Colonic mucosa (tissue), 4 donors: ENCODE results near the gene ISOC2. TPM values are rescaled to one million over a fixed set of nuclear protein-coding genes. Genes with fewer than 3 reads are reported as not detected.
"Not testable (repeated sequence)": the region's sequence is repeated elsewhere in the genome, so short reads cannot be mapped to it uniquely, and the experiment has no call there.

ENCODE experiments used
- DNase-seq: peaks from one replicate; pipeline ENCODE4 v3.0.0-alpha.2; 2020
- H3K27ac ChIP-seq: fragments of 200-600 bp; one replicate; pipeline ENCODE4 v1.8.0; 2021
- H3K27me3 ChIP-seq: fragments of 200-600 bp; one replicate; pipeline ENCODE4 v1.8.0; 2021
- H3K36me3 ChIP-seq: fragments of 200-600 bp; one replicate; pipeline ENCODE4 v1.8.0; 2021
- H3K4me1 ChIP-seq: fragments of 200-600 bp; one replicate; pipeline ENCODE4 v1.8.0; 2021; ENCODE audit warnings: mild to moderate bottlenecking
- H3K4me3 ChIP-seq: fragments of 200-600 bp; one replicate; pipeline ENCODE4 v1.8.0; 2021
- H3K9ac ChIP-seq, 2 donors: one replicate each; pipeline ENCODE4 v1.7.0; 2013; ENCODE audit warnings: control low read depth in 2 of 2, low read depth in 2 of 2, low read length in 2 of 2
- H3K9me3 ChIP-seq: fragments of 200-600 bp; one replicate; pipeline ENCODE4 v1.8.0; 2021
- intact Hi-C: fragments of 100-400 bp; cut with DNase I; formaldehyde crosslinking; loops from one replicate; pipeline ENCODE4 v1.14.1; 2022
- total RNA-seq, 2 donors: library from RNA; stranded (reverse); fragmentation: NEBNext Ultra II Directional in 1 of 2; extraction: Animal tissue kit (Norgen Biotek cat#: 25700) in 1 of 2; gene quantifications; one replicate each; pipeline ENCODE4 v1.2.1, GENCODE V29; 2021
- TF ChIP-seq, protein P1 (sequence below): fragments of 200-600 bp; IDR thresholded peaks from one replicate; pipeline ENCODE4 v1.8.0; 2022; ENCODE audit warnings: antibody characterized with exemption, mild to moderate bottlenecking
- donor health status: healthy.
- donor health status: DM: no; HTN: no; CAD: no.
- donor health status: DM: no; HTN: no; CAD: no.

Gene ISOC2
- total RNA-seq, 2 donors from 2014 or later: 89.8 to 132 TPM

DNA sequence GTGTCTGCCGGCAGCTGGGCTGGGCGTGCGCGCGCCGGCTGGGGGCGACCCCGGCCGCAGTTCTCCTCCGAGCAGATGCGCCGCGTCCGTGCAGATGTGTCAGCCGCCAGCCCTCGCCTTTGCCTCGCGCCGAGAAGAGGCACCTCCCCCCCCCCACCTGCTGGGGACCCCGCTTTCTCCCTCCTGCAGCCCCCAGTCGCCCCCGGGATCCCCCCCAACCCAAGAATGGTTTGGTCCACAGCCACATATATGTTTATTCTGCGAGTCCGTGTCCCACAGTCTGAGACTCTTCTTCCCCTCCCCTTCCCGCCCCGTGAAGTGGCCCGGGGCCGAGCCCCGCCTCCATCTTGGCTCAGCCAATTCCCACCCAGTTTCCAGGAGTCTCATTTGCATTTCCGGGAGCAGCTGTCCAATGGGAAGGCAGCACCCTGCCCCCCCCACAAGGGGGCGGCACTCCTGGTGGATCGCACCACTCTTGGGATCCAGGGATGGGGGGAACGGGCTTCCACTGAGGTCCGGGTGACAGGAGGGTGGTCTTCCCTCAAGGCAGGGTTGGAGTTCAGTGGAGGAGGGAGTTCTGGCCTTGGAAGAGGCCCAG is 8.6 kb downstream of the ISOC2 start:
- H3K4me3 ChIP-seq: no peak overlapping the region
- H3K27me3 ChIP-seq: peaks cover 22% of the 10 kb centered on the region
- intact Hi-C loops: no loop called here
- H3K27ac ChIP-seq: no peak overlapping the region
- peak; percentile 63 for DNase-seq
- TF ChIP-seq, protein P1, sequence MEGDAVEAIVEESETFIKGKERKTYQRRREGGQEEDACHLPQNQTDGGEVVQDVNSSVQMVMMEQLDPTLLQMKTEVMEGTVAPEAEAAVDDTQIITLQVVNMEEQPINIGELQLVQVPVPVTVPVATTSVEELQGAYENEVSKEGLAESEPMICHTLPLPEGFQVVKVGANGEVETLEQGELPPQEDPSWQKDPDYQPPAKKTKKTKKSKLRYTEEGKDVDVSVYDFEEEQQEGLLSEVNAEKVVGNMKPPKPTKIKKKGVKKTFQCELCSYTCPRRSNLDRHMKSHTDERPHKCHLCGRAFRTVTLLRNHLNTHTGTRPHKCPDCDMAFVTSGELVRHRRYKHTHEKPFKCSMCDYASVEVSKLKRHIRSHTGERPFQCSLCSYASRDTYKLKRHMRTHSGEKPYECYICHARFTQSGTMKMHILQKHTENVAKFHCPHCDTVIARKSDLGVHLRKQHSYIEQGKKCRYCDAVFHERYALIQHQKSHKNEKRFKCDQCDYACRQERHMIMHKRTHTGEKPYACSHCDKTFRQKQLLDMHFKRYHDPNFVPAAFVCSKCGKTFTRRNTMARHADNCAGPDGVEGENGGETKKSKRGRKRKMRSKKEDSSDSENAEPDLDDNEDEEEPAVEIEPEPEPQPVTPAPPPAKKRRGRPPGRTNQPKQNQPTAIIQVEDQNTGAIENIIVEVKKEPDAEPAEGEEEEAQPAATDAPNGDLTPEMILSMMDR: no peak
- no peaks in the 10 kb centered on the region for H3K9me3 ChIP-seq
- peak overlapping the region in 1 of 2 donors; percentile 35 for H3K9ac ChIP-seq
- H3K36me3 ChIP-seq: no peaks in the 10 kb centered on the region
- no peaks in the 10 kb centered on the region for H3K4me1 ChIP-seq

DNA sequence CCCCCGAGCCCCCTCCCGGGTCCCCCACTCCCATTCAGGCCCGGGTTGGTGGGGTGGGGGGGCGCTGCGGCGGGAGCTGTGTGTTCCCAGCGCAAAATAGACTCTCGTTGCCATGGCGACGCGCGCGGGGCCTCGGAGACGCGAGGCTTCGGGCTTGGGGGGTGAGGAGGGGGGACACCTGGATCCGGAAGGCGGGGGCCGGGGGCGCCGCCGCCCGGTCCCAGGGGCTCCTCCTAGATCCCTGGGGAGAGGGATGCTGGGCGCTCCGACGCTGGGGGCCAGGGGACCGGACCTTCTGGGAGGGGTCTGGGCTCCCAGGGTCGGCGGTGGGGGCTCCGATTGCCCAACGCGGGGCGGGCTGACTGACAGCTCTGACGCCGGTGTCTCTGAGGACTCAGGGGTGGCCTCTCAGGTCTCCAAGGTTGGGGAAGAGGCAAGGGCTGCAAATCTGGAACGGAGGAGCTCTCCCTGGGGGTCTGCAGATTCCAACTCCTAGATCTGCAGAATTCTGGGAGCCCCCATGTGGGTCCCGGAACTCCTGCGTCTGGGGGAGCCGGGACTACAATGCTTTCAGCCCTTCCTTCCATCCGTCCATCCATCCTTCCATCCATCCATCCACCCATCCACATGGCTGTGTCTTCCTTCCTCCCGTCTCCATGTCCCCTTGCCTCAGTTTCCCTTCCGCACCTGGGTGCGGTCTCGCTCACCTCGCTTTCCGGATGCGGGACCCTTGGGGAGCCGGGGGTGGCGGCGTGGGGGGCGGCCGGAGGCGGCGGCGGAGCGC is 9.3 kb downstream of the ISOC2 start:
- no peak for DNase-seq
- no peak overlapping the region for H3K27ac ChIP-seq
- H3K4me1 ChIP-seq: no peaks in the 10 kb centered on the region
- intact Hi-C loops: no loop called here
- H3K4me3 ChIP-seq: no peak overlapping the region
- TF ChIP-seq, protein P1: no peak
- H3K9ac ChIP-seq: peak overlapping the region in 1 of 2 donors; percentile 35
- H3K9me3 ChIP-seq: no peaks in the 10 kb centered on the region
- no peaks in the 10 kb centered on the region for H3K36me3 ChIP-seq
- peaks cover 22% of the 10 kb centered on the region for H3K27me3 ChIP-seq

DNA sequence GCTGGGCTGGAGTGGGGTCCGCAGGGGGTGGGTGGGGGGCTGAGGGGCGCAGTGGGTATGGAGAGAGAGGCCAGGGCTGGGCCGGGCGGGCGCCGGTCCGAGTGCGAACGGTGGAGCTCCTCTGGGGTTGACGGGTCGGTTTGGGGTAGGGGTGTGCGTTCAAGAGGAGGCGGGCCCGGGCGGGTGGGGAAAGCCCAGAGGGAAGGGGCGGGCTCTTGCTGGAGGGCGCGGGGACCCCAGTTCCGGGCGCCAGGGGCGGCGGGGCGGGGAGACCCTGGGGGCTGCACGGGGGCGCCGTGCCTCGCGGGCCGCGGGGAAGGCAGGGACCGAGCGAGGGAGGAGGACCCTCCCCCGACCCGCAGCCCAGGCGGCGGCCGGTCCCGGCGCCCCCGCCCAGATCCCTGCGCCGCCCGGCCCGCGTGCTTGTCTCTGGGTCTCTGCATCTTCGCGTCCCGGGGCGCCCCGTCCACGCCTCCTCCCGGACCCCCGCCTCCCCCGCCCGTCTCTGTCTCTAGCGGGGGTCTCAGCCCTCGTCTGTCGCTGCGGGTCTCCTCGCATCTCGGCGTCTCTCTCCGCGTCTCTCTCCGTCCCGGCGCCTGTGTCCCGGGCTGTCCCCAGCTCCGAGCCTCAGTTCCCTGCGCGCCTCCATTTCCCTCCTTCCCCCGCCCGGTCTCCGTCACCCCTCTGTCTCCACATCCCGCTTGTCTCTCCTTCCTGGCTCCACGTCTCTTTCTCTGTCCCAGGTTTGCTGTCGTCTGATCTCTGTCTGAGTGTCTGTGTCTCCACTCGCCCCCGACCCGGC is 10.1 kb downstream of the ISOC2 start:
- peaks cover 22% of the 10 kb centered on the region for H3K27me3 ChIP-seq

DNA sequence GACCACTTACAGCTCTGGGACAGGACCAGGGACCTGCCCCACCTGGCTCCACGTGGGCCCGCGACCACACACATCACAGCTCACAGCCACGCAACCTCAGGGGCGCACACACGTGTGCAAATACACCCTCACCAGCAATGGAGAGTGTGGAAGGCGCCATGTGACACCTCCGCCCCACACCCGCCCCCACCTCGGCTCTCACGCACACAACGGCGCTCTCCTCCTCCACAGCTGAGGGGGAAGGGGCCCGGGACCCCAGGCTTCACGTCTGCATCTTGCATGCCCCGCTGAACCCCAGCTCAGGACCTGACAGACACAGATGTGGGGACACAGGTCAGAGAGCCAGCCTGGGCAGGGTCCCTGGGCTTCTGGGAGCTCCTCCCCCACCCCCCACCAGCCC is 12.0 kb downstream of the ISOC2 start:
- intact Hi-C loops: no loop called here
- no peaks in the 10 kb centered on the region for H3K36me3 ChIP-seq
- no peaks in the 10 kb centered on the region for H3K4me1 ChIP-seq
- TF ChIP-seq, protein P1: no peak
- no peaks in the 10 kb centered on the region for H3K9me3 ChIP-seq
- no peak overlapping the region for H3K4me3 ChIP-seq
- H3K27me3 ChIP-seq: peaks cover 27% of the 10 kb centered on the region
- no peak for DNase-seq
- H3K27ac ChIP-seq: no peak overlapping the region
- no peak overlapping the region for H3K9ac ChIP-seq

More for the DNA sequence above, 10.1 kb downstream of the ISOC2 start:
- DNase-seq: no peak
- no peak overlapping the region for H3K4me3 ChIP-seq
- TF ChIP-seq, protein P1: no peak
- H3K27ac ChIP-seq: no peak overlapping the region
- intact Hi-C loops: no loop called here
- no peaks in the 10 kb centered on the region for H3K4me1 ChIP-seq
- H3K9ac ChIP-seq: no peak overlapping the region
- no peaks in the 10 kb centered on the region for H3K9me3 ChIP-seq
- H3K36me3 ChIP-seq: no peaks in the 10 kb centered on the region

DNA sequence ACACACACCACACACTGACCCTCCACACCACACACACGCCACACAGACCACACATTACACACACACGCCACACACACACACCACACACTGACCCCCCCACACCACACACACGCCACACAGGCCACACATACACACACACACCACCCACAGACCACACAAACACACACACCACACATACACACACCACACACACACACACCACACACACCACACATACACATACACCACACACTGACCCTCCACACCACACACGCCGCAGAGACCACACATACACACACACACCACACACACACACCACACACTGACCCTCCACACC is 13.3 kb downstream of the ISOC2 start:
- DNase-seq, H3K27ac ChIP-seq, H3K4me1 ChIP-seq, intact Hi-C loops, H3K9me3 ChIP-seq, H3K9ac ChIP-seq, H3K36me3 ChIP-seq, H3K4me3 ChIP-seq: not testable (repeated sequence)
- peaks cover 39% of the 10 kb centered on the region for H3K27me3 ChIP-seq
